ENCODE measurements around the gene SEMA3D. TPM values are rescaled to one million over a fixed set of nuclear protein-coding genes. Genes with fewer than 3 reads are reported as not detected.

Gene SEMA3D
- total RNA-seq, 1 donor from 2014 or later = 4.5 TPM

DNA sequence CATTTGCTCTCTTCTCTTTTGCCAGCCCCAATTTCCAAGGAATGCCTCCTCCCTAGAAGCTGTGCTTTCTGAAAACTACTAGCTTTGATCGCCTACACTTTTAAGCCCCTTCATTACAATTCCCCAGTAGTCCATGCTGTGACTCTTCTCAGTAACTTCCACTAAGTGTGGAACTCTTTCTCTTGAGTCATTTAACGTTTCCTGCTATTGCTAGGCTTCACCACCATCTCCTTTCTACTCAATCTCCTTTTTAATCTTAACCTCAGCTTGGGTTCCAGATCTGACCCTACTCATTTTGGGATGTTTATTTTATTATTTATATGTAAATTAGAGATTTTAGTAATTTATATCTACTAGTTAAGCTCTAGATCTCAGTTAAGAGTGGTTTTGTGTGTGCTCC lies 14.4 kb upstream of the SEMA3D start:
- Histone ChIP-seq H3K4me3 (no peak overlapping the region), H3K9me3 (no peaks in the 10 kb centered on the region), H3K27me3 (no peaks in the 10 kb centered on the region), H3K27ac (no peak overlapping the region), H3K4me1 (no peaks in the 10 kb centered on the region), H3K36me3 (no peaks in the 10 kb centered on the region)
- DNase-seq (ENCODE audit: low spot score in 2 of 2) = no peak
- TF ChIP-seq, protein P1, sequence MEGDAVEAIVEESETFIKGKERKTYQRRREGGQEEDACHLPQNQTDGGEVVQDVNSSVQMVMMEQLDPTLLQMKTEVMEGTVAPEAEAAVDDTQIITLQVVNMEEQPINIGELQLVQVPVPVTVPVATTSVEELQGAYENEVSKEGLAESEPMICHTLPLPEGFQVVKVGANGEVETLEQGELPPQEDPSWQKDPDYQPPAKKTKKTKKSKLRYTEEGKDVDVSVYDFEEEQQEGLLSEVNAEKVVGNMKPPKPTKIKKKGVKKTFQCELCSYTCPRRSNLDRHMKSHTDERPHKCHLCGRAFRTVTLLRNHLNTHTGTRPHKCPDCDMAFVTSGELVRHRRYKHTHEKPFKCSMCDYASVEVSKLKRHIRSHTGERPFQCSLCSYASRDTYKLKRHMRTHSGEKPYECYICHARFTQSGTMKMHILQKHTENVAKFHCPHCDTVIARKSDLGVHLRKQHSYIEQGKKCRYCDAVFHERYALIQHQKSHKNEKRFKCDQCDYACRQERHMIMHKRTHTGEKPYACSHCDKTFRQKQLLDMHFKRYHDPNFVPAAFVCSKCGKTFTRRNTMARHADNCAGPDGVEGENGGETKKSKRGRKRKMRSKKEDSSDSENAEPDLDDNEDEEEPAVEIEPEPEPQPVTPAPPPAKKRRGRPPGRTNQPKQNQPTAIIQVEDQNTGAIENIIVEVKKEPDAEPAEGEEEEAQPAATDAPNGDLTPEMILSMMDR (IDR thresholded peaks at IDR 0.05) = no peak
- intact Hi-C loops (cut with DNase I) = no loop called here

DNA sequence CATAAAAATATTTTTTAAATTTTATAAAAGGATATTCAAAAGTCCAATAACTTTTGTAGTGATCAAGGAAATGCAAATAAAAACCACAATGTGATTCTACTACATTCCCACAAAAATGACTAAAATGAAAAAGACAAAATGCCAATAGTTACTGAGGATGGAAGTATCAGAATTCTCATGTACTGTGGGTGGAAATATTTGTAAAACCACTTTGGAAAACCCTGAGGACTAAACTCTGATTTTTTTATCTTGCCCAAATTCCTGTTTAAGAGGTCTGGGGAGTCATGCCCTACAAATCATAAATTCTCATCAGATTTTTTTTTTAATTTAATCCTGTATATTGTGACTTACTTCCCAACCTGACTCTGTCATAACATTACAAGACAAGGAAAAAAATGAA lies 9.8 kb upstream of the SEMA3D start:
- no peak for DNase-seq (ENCODE audit: low spot score in 2 of 2)
- H3K4me1 ChIP-seq = no peaks in the 10 kb centered on the region
- H3K9me3 ChIP-seq = no peaks in the 10 kb centered on the region
- no peaks in the 10 kb centered on the region for H3K27me3 ChIP-seq
- H3K36me3 ChIP-seq = no peaks in the 10 kb centered on the region
- no peak overlapping the region for H3K27ac ChIP-seq
- no peak overlapping the region for H3K4me3 ChIP-seq
- intact Hi-C loops (cut with DNase I) = no loop called here
- TF ChIP-seq, protein P1 (IDR thresholded peaks at IDR 0.05) = no peak

DNA sequence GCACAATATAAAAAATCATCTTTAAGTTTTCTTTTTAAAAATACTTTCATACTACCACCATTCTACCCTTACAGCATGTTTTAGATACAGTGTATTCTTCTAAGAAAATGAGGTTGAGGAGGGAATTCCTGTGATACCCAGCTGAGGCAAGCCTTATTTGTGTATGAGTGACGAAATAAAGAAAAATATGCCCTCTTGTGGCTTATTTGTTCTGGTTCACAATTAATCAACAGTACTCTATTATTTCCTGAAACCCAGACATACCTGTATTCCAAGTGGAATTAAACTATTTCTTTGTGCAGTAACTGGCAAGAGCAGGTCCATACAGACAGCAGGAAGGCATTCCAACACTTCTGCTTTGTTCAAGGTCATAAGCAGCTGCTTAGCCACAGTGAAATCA lies 4.5 kb upstream of the SEMA3D start:
- no peak overlapping the region for H3K27ac ChIP-seq
- no peaks in the 10 kb centered on the region for H3K4me1 ChIP-seq
- TF ChIP-seq, protein P1 (IDR thresholded peaks at IDR 0.05) = peak in 2 of 3 experiments; percentile 2 to 46
- H3K4me3 ChIP-seq = no peak overlapping the region
- H3K9me3 ChIP-seq = no peaks in the 10 kb centered on the region
- no peaks in the 10 kb centered on the region for H3K27me3 ChIP-seq
- intact Hi-C loops (cut with DNase I) = loop anchor here (1.0 to 5.0 kb wide), 2 partner anchors 150 to 1214 kb away; no protein-coding TSS in a partner anchor
- H3K36me3 ChIP-seq = no peaks in the 10 kb centered on the region
- DNase-seq (ENCODE audit: low spot score in 2 of 2) = no peak

DNA sequence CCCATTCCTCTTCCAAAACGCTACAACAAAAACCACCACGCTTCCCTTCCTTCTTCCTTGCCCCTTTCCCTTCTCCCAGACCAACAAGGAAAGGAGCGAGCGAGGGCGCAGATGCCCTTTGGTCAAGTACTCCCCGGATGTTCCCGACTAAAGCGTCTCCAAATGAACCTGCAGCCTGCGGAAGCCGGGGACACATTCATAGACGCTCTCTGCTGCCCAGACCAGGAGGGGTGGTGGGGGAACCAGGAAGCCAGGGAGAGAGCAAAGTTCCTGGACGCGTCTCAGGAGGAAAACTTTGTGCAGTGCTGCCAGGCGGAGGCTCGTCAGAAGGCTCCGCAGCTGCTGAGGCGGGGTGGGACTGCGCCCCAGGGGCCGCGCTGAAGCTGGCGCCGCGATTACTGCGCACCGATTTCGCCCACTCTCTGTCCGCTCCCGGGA lies 754 bp downstream of the SEMA3D start:
- TF ChIP-seq, protein P1 (IDR thresholded peaks at IDR 0.05) = no peak

DNA sequence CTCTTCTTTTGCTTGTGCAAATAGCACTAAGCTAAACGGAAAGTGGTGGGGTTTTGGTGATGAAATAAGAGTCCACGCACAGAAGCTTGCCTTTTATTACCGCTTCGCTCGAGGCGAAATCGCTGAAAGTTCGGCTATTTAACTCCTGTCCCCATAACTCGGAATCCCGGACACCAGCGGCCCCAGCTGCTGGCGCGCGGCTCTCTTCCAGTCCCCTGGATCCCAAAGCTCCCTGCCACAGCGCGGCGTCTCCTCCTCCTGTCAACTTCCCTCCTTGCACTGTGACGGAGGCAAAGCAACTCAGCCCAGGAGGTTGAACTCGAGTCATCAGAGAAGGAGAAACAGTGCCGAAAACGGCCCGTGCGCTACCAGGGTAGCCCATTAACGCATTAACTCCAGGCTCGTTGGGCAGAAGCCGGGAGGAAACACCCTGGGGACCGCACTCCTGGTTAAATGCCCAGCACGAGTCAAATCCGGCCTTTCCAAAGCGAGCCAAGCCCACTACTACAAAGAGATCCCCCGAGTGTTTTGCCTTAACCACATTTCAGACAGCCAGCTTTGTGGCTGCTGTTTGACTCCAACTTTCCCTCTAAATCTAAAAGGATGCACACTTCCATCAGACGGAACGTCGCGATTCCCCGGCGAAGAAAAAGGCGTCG lies 1.3 kb downstream of the SEMA3D start:
- intact Hi-C loops (cut with DNase I) = loop anchor here (1.0 to 10.0 kb wide), 5 partner anchors 19 to 391 kb away; no protein-coding TSS in a partner anchor
- H3K4me1 ChIP-seq = peaks cover 0 to 3% of the 10 kb centered on the region in 2 donors
- TF ChIP-seq, protein P1 (IDR thresholded peaks at IDR 0.05) = peak in 2 of 3 experiments; percentile 11 to 42
- H3K36me3 ChIP-seq = no peaks in the 10 kb centered on the region
- peak overlapping the region; percentile 88 to 92 for H3K27ac ChIP-seq
- peak; percentile 24 to 88 for DNase-seq (ENCODE audit: low spot score in 2 of 2)
- H3K4me3 ChIP-seq = peak overlapping the region; percentile 63 to 80
- H3K9me3 ChIP-seq = no peaks in the 10 kb centered on the region
- H3K27me3 ChIP-seq = no peaks in the 10 kb centered on the region

More for the DNA sequence above, 754 bp downstream of the SEMA3D start:
- DNase-seq (ENCODE audit: low spot score in 2 of 2) = peak in 1 of 2 donors; percentile 81
- Histone ChIP-seq H3K9me3 (no peaks in the 10 kb centered on the region), H3K27ac (peak overlapping the region; percentile 88 to 92), H3K36me3 (no peaks in the 10 kb centered on the region), H3K27me3 (no peaks in the 10 kb centered on the region), H3K4me1 (peaks cover 0 to 3% of the 10 kb centered on the region in 2 donors), H3K4me3 (peak overlapping the region; percentile 63 to 80)
- intact Hi-C loops (cut with DNase I) = loop anchor here (1.0 to 10.0 kb wide), 5 partner anchors 19 to 391 kb away; no protein-coding TSS in a partner anchor
